CD4-positive, alpha-beta T cell treated with Interleukin-2 at 100 ng/mL for 4 hours (primary cell): Measurements from ENCODE around the gene PSMD4.
"Not testable (repeated sequence)": the region's sequence is repeated elsewhere in the genome, so short reads cannot be mapped to it uniquely, and the experiment has no call there.

Experiments
- DNase-seq: peaks from one replicate; pipeline ENCODE4 v3.0.0-alpha.2; 2020; ENCODE audit warnings: low spot score

Gene PSMD4

DNA sequence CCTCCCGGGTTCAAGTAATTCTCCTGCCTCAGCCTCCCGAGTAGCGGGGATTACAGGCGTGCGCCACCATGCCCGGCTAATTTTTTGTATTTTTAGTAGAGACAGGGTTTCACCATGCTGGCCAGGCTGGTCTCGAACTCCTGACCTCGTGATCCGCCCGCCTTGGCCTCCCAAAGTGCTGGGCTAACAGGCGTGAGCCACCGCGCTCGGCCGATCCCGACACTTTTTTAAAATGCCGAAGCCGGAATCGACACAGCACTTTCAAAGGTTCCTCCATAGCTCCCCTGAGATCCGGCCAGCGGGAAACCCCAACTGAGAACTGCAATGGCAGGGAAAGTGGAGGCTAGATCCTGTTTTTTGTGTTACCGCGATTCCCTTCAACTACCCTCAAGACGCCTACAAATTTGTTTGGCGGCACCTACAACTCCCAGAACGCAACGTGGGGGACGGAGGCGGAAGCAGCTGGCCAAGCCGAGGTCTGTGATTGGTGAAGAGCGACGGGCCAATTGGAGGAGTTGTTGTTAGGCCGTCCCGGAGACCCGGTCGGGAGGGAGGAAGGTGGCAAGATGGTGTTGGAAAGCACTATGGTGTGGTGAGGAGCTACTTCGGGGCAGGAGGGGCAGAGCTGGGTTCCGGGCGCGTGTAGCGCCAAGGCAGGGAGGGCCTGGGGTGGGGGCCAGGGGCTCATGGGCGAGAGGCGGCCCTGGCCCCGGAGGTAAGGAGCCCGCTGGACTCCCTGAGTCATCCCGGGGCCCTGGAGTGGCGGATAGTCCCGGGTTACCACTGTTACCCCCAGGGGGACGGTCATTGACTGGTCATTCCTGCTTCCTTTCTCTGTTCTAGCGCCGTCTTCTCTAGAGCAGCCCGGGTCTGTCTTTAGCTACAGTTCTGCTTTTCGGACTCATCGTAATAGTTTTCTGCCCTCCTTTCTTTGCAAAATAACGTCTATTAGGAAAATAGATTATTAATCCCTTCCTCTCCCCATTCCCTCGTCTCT, at the start of gene PSMD4:
Gene PSMD4, plus strand, starts transcription at position 518 of the 997 bp plus-strand sequence. Its CDS starts 49 bp downstream, at position 567.
- DNase-seq = peak; percentile 97

DNA sequence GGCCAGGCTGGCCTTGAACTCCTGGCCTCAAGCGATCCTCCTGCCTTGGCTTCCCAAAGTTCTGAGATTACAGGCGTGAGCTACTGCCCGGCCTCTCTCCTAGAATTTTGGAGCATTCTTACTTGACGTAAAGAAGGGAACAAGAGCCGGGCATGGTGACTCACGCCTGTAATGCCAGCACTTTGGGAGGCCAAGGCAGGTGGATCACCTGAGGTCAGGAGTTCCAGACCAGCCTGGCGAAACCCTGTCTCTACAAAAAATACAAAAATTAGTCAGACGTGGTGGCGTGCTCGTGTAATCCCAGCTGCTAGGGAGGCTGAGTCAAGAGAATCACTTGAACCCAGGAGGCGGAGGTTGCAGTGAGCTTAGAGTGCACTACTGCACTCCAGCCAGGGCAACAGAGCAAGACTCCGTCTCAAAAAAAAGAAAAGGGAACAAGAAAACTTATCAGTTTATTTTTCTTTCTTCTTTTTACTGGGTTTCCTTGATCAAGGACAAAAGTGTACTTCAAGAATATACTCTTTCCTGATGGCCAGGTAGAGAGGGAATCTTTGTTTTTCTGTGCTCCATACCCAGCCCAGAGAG, 49.1 kb upstream of the PSMD4 start:
- not testable (repeated sequence) for DNase-seq

DNA sequence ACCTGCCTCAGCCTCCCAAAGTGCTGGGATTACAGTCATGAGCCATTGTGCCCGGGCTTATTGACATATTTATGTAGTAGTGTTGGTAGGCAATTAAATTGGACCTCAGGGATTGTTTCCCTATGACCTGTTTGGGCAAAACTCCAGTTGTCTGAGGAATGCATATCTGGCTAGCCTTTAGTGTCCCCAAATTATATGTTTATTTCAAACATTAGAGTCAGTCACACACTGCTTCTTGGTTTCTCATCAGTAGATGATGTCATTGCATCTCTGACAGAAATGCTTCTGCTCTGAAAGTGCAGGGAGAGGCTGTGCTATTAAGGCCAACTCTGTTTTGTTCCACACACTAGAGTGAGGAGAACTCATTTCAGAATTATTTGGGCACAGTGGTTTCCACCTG, 43.7 kb upstream of the PSMD4 start:
- no peak for DNase-seq

DNA sequence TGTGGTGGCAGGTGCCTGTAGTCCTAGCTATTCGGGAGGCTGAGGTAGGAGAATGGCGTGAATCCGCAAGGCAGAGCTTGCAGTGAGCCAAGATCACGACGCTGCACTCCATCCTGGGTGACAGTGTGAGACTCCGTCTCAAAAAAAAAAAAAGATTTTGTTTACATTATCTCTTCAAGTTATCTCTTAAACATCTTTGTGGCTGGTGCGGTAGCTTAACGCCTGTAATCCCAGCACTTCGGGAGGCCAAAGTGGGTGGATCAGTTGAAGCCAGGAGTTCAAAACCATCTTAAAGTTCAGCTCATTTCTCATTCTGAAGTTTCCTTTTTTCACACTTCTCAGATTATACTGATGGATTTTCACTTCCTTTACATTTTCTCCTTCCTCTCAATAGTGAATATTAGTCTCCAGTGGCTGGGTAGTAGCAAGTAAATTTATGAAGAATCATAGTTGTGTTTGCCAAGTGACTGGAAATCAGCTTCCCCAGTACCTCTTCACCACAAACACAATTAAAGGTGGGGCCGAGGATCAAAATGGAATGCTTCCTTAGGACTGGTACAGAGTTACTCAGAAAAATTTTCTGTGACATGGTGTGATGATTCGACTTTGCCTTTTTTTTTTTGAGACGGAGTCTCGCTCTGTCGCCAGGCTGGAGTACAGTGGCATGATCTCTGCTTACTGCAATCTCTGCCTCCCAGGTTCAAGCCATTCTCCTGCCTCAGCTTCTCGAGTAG, 42.4 kb upstream of the PSMD4 start:
- no peak for DNase-seq

DNA sequence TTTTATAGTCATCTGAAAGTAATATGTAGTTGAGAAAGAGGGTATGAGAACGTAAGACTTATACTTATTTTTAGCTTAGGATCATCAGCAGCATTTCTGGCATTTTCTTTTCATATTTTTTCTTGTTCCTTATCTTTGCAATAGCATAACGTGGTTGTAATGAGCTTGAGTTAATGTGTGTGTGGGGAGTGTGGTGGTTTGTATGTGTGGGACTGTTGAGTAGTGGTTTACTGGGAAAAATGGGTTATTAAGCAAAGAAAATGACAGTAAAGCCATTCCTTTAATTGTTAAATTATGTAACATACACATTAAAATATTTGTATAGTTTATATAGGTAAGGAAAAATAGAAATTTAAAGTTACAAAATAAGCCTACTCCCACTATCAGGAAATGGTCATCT, 41.0 kb upstream of the PSMD4 start:
- DNase-seq = no peak

DNA sequence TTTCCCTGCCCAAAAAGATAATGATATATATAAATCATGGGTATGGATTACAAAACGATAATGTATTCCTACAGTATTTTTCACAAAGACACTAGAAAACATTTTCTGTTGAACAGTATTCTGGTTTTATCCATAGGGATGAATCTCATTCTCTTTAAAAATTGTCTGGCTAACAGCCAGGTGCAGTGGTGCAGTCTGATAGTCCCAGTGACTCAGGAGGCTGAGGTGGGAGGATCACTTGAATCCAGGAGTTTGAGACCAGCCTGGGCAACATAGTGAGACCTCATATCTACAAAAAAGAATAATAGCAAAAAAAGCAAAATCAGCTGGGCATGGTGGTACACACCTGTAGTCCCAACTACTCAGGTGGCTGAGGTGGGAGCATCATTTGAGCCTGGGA, 32.9 kb upstream of the PSMD4 start:
- no peak for DNase-seq

DNA sequence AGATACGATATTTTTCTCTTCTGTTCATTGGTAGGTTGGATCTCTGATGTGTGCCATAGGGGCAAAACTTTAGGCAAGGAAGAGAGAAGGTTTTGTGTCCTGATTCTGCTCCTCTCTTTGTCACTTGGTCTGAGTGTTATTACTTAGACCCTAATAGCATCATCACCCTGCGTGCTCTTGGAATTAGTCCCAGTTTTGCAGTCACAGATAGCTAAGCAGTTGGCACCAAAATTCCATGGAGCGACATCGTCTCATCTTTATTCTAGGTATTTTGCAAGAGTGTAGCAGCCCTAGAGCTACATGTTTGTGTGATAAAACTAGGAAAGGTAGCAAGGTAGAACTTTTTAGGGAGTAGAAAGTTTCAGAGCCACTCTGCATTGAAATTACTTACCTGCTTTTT, 32.4 kb upstream of the PSMD4 start:
- no peak for DNase-seq

DNA sequence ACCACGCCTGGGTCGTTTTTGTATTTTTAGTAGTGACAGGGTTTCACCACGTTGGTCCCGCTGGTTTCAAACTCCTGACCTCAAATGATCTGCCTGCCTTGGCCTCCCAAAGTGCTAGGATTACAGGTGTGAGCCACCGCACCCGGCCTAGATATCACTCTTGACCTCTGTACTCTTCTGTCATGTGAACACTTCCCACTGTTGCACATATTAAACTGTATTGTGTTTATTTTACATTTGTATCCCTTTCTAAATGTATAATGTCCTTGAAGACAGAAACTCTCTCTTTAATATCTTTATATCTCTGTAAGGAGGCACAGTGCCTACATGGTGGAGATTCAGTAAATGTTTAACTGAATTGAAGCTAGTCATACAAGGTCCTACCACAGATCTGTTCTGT, 19.3 kb upstream of the PSMD4 start:
- no peak for DNase-seq

DNA sequence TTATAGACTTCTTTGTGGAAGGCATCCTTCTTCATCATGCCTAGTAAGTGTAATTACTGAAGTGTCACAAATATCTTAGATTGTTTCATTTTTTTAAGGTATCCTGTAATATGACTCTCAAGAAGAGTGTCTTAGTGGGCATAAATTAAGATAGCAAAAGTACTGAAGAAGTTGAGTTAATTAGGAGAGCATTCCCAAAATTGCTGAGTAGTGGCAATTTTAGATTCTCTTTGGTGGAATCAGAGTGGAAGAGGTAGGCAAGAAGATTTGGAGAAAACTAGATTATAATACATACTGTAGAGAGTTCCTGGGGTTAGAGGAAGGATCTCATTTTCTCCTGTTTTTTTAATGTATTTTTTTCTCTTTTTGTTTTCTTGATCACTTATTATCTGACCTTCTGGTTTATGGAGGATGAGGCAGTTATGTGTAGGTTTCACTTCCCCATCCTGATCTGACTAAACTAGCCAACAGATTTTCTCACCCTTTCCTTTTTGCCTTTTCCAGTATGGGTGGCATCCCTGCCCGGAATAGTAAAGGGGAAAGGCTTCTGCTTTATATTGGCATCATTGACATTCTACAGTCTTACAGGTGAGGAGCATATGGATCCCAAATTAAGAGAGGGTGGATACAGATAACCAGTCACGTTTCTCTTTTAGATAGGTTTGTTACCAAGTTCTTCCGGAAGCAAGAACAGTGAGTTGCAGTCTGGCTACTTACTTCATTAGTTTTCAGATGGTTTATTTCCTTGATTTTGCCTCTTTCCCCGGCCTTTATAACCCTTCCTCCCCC, 16.7 kb upstream of the PSMD4 start:
- no peak for DNase-seq

DNA sequence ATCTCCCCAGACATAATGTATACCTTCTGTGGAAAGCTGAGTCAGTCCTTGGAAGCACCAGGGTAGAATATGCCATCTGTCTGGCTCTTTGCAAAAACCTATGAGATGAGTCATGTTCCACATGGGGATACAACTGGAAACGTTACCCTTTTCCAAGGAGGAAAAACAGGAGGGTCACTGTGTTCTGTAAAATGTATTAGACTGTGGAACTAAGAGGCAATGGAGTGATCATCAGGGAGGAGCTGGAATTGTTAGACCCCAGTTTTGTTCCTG, 16.1 kb upstream of the PSMD4 start:
- no peak for DNase-seq

DNA sequence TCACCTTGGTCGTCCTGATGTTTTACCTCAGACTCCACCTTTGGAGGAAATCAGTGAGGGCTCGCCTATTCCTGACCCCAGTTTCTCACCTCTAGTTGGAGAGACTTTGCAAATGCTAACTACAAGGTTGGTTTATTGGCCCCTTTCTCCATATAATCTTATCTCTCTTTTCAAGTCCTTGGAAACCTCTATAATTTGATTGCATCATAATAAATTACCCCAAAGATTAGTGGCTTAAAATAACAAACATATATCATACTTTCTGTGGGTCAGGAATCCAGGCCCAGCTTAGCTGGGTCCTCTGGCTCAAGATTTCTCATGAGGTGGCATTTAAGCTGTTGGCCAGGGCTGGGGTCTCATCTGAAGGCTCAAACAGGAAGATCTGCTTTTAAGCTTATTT, 12.1 kb upstream of the PSMD4 start:
- DNase-seq = no peak

DNA sequence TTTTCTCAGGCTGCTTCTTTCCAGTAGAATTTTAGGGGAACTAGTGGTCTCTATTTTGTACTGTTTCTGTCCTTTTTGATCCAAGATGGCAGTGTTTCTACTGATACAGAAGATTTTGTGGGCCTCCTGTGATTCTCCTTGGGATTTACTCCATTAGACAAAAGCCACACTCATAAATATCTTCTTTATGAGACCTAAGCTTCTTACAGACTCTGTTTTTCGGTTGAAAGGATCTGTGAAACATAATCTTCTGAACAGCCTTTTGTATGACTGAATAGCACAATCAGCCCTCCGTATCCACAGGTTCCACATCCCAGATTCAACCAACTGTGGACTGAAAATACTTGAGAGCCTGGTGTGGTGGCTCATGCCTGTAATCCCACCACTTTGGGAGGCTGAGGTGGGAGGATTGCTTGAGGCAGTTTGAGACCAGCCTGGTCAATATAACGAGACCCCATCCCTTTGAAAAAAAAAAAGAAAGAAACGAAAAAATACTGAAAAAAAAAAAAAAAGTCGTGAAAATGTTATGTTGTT, 10.8 kb upstream of the PSMD4 start:
- DNase-seq = no peak

DNA sequence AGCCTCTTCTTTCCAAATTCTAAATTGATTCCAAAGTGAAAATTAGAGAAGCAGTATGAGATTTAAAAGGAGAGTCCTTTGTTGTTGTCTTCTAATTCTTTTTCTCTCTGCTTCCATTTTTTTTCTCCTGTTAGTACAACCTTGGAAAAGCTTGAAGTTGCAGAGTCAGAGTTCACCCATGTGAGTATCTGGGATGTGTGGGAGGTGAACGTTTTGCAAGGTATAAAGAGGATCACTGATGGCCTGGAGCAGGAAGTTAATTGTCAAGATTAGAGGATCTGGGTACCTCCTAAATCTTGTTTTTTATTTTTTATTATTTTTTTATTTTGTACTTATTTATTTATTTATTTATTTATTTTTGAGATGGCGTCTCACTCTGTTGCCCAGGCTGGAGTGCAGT, 7.7 kb upstream of the PSMD4 start:
- DNase-seq = no peak

DNA sequence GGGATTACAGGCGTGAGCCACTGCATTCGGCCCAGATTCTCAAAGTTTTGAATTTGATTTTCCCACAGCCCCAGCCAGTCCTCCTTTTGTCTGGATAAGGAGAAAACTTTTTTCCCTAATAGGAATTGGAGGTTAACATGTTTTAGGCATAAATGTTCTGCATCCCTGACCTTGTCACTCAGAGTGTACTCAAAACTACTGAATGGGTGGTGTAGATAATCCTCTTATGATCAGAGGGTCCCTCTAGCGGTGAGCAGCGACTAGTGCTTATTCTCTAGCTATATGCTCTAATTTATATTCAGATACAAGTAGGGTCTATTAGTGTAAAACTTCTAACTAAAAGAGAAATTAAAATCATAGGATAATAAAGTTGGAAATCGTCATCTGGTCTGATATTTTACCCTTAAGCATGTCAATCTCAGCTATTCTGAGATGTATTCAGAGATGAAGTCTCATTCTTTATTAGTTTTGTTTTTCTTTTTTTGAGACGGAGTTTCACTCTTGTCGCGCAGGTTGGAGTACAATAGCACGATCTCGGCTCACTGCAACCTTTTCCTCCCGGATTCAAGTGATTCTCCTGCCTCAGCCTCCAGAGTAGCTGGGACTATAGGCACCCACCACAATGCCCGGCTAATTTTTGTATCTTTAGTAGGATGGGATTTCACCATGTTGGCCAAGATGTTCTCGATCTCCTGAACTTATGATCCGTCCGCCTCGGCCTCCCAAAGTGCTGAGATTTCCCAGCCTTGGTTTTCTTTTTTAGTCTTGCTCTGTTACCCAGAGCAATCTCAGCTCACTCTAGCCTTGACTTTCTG, 2.7 kb upstream of the PSMD4 start:
- DNase-seq = peak; percentile 81

DNA sequence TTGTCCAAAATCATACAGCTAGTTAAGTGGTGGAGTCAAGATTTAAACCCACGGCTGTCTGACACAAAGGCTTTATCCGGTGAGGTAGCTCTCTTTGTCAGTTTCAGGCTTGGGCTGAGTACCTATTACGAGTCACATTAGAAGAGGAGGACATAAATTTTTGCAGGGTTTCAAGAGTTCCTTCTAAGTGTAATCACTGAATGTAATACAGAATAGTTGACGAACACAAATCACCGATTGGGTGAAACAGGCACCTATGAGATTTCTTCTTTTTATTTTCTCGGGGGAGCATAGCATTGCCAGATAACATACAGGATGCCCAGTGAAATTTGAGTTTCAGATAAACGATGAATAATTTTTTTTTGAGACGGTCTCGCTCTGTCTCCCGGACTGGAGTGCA, 847 bp downstream of the PSMD4 start:
- no peak for DNase-seq

DNA sequence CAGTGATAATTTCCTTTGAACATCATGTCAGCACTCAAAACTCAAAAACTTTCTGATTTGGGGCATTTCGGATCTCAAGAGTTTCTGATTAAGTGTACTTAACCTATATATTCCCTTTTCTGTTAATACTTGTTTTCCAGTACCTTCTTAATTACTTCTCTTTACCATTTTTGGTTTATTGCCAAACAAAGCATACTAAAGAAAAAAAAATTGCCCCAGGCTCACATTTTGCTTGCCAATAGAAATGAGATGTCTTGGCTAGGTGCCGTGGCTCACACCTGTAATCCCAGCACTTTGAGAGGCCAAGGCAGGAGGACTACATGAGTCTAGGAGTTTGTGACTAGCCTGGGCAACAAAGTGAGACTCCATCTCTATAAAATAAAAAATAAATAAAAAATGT, 4.8 kb downstream of the PSMD4 start:
- no peak for DNase-seq

DNA sequence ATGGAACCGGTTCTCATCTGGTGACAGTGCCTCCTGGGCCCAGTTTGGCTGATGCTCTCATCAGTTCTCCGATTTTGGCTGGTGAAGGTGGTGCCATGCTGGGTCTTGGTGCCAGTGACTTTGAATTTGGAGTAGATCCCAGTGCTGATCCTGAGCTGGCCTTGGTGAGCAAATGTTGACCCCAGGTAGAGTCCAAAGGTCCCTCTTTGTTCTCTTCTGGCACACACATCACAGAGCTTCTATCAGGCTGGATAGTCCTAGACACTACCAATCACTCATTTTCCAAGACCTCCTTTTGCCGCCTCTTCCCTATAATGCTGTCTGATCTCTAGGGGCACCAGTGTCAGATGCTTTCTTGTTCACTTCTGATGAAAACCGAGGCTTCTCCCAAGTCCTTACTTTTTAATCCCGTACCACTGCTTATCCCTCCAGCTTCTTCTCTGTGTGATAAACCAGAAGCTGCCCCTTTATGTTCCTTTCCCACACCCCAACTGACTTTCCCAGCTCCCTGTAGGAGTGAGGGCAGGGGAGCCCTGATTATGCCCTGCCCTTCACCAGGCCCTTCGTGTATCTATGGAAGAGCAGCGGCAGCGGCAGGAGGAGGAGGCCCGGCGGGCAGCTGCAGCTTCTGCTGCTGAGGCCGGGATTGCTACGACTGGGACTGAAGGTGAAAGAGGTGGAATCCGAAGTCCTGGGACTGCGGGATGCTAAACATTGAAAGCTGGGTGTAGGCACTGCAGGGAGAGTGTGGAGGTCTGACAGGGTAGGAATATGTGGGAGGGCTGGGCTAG, 11.1 kb downstream of the PSMD4 start:
- DNase-seq = no peak

DNA sequence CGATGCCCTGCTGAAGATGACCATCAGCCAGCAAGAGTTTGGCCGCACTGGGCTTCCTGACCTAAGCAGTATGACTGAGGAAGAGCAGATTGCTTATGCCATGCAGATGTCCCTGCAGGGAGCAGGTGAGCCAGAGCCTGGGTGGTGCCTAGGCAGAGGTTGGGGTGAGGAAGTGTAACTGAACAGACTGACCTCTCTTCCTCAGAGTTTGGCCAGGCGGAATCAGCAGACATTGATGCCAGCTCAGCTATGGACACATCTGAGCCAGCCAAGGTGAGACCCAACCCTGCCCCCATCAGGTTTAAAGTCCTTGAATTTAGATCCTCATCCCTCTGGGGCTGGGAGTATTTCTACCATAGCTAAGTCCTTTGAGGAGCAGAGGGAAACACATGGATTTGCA, 11.8 kb downstream of the PSMD4 start:
- no peak for DNase-seq

DNA sequence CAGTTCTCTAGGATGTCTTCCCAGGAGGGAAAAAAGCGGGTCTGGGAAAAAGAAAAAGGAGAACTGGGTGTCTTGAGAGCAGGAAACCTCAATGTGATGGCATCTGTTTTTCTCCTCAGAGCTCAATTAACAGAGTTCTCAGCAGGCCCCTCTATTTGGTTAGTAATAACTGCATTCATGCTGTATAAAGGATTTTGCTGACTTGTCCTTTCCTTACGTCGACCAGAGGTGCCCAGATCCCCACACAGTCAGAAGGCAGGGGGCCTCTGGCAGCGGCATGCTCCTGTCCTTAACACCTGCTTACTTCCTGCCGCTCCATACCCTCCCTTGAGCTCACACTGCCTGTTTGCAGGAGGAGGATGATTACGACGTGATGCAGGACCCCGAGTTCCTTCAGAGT, 12.3 kb downstream of the PSMD4 start:
- DNase-seq = no peak

DNA sequence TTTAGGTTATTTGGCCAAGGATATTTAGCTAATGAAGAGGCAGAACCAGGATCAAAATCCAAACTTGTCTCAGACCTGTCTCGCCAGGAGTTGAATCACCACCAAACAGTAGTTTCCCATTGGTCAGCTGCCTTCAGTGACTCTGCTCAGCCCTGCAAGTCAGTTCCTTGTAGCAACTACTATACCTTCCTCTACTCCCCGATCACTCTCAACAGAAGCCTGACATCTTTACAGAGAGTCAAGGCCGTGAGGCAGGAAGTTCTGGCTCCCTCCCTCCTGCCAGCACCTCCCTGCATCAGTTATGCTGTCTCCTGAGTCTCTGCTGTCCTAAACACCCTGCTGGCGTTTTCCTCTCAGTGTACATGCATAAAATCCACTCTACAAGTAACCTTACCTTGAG, 13.2 kb downstream of the PSMD4 start:
- DNase-seq = no peak
